ENCODE results near the gene STT3A.

- no peak for TF ChIP-seq CTCF (IDR thresholded peaks at IDR 0.05; ENCODE audit: low read depth, low read length)
- no peak for TF ChIP-seq EZH2phosphoT487 (IDR thresholded peaks at IDR 0.05; ENCODE audit: low read depth)
Measured at GRCh38 chr11:125588505-125588904, 4.1 kb upstream of the STT3A start.
